Astrocyte of the spinal cord (primary cell): ENCODE measurements around the gene HNRNPA2B1.
"Not testable (repeated sequence)": the region's sequence is repeated elsewhere in the genome, so short reads cannot be mapped to it uniquely, and the experiment has no call there.

Experiments used
- DNase-seq: peaks from one replicate; pipeline ENCODE4 v3.0.0; 2011; ENCODE audit warnings: low read depth, low spot score
- H3K4me3 ChIP-seq: 2 replicates; pipeline ENCODE4 v1.5.1; 2011; ENCODE audit warnings: low read depth, mild to moderate bottlenecking, low read length, moderate library complexity
- CTCF ChIP-seq: IDR thresholded peaks from 2 replicates; pipeline ENCODE4 v1.5.1; 2012; ENCODE audit warnings: low read depth, mild to moderate bottlenecking, low read length, inconsistent platforms
- in situ Hi-C: cut with HindIII; loops from 2 replicates; pipeline ENCODE4 v1.10.0; 2017; ENCODE audit warnings: low sequenced_read_pairs

Gene HNRNPA2B1

DNA sequence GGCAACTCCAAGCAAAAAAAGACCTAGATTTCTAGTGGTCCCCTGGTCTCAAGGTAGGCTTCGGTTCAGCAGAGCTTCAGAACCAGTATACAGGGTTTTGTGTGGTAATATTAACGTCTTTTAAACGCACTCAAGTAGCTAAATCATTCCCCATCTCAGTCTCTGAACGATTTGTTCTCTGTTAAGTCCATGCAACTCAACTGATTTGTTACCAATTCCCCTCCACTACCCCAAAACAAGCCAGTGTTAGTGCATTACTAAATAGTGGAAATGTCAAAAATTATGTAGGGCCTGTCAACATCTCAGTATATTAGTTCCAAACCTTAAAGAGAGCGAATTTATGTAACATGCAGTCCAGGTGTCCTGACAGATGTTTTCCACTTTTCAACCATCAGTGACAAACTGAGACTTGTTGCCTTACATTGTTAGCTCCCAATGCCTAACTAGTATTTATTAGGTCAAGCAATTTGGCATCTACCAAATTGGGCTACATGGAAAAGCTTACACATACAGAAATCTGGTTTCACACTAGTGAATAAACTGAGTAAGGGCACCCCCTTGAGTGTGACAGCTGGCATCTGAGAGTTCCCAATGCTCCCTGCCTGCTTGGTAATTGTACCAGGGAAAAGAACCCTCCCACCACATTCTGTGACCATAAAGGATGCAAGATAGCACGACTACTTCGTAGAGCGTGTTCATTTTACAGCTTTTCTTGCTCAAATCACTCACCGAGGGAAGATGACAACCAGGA, 12.2 kb downstream of the HNRNPA2B1 start:
- no peak for TF ChIP-seq CTCF
- no peak overlapping the region for H3K4me3 ChIP-seq
- in situ Hi-C loops: no loop called here
- no peak for DNase-seq

- in situ Hi-C loops: no loop called here
- DNase-seq: no peak
- no peak for TF ChIP-seq CTCF
- no peak overlapping the region for H3K4me3 ChIP-seq
Observed at GRCh38 chr7:26187380-26188205, 13.0 kb downstream of the HNRNPA2B1 start.

DNA sequence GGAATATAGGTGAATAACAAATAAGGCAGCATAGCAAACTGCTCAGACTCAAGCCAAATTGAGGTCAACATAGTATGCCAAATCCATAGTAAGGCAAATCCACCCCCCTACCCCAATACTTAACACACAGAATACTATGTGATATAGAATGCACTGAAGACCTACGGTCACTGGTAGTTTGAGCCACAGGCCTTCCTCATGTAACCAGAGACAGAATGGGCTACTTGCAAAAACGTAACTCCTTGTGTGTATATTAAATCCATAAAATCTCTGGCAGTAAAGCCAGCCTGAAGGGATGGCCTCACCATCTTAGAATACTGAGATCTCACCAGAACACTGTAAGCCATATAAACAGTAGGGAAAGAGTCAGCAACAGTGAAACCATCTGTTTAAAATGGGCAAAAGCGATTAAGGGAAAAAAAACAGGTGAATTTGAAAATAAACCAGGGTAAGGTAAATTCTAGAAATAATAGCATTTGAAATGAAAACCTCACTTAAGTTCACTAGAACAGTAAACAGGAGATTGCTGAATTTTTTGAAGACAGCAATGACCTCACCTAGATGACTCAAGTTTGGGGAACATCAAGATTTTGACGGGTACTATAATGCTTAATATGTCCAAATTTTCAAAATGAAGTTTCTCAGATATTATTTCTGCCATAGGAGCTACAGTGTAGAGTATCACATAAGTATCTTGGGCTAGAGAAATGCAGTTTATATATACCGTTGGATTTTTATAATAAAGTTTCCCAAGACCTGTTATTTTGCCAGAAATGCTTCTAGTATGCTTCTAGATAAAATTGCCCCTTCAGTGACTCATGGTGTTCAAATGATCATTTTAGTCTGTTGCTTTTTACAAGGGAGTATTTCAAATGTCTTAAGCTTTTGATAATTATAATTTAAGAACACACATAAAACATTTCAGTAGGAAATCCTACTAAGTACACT, 13.9 kb downstream of the HNRNPA2B1 start:
- DNase-seq: no peak
- no peak for TF ChIP-seq CTCF
- in situ Hi-C loops: no loop called here
- no peak overlapping the region for H3K4me3 ChIP-seq

DNA sequence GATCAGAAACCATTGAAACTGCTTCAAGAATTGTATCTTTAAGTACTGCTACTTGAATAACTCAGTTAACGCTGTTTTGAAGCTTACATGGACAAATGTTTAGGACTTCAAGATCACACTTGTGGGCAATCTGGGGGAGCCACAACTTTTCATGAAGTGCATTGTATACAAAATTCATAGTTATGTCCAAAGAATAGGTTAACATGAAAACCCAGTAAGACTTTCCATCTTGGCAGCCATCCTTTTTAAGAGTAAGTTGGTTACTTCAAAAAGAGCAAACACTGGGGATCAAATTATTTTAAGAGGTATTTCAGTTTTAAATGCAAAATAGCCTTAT, 14.7 kb downstream of the HNRNPA2B1 start:
- no peak for DNase-seq
- no peak overlapping the region for H3K4me3 ChIP-seq
- TF ChIP-seq CTCF: no peak
- in situ Hi-C loops: no loop called here

- TF ChIP-seq CTCF: no peak
- no peak for DNase-seq
- in situ Hi-C loops: no loop called here
- H3K4me3 ChIP-seq: no peak overlapping the region
Observed at GRCh38 chr7:26185131-26185843, 15.3 kb downstream of the HNRNPA2B1 start.

DNA sequence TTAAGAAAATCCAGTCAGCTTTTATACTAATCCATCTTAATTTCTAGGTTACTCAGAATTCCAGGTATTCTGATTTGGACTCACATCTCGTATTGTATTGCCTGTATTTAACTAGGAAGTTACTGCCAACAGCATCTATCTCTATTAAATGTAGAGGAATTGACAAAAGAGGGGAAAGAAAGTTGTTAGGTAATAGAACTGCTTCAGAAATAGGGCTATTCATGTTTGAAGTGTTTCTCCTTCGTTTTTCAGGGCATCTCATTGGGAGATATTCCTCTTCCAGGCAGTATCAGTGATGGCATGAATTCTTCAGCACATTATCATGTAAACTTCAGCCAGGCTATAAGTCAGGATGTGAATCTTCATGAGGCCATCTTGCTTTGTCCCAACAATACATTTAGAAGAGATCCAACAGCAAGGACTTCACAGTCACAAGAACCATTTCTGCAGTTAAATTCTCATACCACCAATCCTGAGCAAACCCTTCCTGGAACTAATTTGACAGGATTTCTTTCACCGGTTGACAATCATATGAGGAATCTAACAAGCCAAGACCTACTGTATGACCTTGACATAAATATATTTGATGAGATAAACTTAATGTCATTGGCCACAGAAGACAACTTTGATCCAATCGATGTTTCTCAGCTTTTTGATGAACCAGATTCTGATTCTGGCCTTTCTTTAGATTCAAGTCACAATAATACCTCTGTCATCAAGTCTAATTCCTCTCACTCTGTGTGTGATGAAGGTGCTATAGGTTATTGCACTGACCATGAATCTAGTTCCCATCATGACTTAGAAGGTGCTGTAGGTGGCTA, 16.1 kb downstream of the HNRNPA2B1 start:
- H3K4me3 ChIP-seq, in situ Hi-C loops, DNase-seq: not testable (repeated sequence)
